ENCODE data around the gene IFI27L1. TPM values are rescaled to one million over a fixed set of nuclear protein-coding genes. Genes with fewer than 3 reads are reported as not detected.
A peak's percentile ranks its signal among the peaks of the same experiment; 100 is the strongest.

Gene IFI27L1
- total and polyA plus RNA-seq, 3 donors from 2014 or later = 174 to 219 (median 209) TPM

DNA sequence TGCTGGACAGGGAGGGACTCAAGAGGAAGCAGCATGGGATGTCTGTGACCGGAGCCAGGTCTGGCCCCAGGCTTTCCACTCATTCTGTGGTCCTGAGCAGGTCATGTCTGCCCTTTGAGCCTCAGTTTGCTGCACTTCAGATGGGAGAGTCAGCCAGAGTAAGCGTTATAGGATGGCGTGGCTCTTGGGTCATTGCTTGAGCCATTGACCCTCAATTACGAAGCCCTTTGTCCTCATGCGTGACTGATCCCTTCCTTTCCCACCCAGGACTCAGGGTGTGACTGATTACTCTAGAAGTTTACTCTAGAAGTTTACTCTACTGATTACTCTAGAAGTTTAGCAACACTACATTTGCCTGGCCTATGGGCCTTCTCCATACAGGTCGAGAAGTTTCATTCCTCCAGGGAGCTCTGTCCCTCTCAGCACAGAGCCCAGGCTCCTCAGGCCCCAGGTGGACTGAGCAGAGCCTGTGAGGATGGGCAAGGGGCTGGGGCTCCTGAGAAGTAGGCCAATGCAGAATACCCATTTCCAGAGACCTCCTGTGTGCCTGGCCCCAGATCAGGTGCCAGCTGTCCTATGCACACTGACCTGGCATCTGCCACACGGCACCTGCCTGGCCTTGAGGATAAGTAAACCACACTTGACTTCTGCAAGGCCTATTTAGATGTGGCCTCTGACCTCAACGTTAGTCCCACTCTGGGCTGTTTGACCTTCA lies 21.8 kb downstream of the IFI27L1 start:
- peaks cover 20% of the 10 kb centered on the region for H3K4me1 ChIP-seq
- intact Hi-C loops (cut with DNase I; ENCODE audit: low total_unique reads) = no loop called here
- H3K4me3 ChIP-seq = no peak overlapping the region
- H3K27ac ChIP-seq = no peak overlapping the region
- H3K9me3 ChIP-seq = no peaks in the 10 kb centered on the region
- 79 to 88% methylated on average over 8 of the region's 8 CpGs for WGBS, 2 donors
- H3K27me3 ChIP-seq = no peaks in the 10 kb centered on the region
- DNase-seq = no peak
- no peaks in the 10 kb centered on the region for H3K36me3 ChIP-seq (ENCODE audit: low read depth, missing control alignments)
- TF ChIP-seq, protein P1, sequence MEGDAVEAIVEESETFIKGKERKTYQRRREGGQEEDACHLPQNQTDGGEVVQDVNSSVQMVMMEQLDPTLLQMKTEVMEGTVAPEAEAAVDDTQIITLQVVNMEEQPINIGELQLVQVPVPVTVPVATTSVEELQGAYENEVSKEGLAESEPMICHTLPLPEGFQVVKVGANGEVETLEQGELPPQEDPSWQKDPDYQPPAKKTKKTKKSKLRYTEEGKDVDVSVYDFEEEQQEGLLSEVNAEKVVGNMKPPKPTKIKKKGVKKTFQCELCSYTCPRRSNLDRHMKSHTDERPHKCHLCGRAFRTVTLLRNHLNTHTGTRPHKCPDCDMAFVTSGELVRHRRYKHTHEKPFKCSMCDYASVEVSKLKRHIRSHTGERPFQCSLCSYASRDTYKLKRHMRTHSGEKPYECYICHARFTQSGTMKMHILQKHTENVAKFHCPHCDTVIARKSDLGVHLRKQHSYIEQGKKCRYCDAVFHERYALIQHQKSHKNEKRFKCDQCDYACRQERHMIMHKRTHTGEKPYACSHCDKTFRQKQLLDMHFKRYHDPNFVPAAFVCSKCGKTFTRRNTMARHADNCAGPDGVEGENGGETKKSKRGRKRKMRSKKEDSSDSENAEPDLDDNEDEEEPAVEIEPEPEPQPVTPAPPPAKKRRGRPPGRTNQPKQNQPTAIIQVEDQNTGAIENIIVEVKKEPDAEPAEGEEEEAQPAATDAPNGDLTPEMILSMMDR (IDR thresholded peaks at IDR 0.05) = no peak
- no peak for TF ChIP-seq POLR2A (IDR thresholded peaks at IDR 0.05)

DNA sequence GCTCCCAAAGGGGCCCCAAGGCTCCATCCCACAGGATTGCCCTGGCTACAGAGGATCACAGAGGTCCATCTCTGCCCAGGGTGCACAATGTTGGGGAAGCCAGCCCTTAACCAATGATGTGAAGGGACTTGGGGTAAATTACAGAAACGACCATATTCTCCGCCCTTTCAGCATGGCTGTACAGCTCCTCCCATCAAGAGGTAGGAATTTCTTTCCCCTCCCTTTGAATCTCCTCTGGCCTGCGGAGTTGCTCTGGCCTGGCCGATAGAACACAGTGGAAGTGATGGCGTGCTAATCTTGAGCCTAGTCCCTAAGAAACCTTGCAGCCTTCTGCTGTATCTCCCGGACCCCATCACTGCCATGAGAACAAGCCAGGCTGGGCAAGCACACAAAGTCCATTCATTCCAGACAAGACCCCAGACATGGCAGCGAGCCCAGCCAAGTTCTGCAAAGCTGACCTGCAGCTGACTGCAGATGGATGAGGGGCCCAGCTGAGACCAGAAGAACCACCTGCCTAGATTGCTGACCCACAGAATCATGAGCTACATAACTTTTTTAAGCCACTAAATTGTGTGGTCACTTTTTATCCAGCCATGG lies 22.5 kb downstream of the IFI27L1 start:
- no peak for TF ChIP-seq POLR2A (IDR thresholded peaks at IDR 0.05)
- TF ChIP-seq, protein P1 (IDR thresholded peaks at IDR 0.05) = no peak
- peaks cover 20% of the 10 kb centered on the region for H3K4me1 ChIP-seq
- H3K27ac ChIP-seq = no peak overlapping the region
- no peaks in the 10 kb centered on the region for H3K27me3 ChIP-seq
- intact Hi-C loops (cut with DNase I; ENCODE audit: low total_unique reads) = no loop called here
- peak; percentile 33 for DNase-seq
- no peaks in the 10 kb centered on the region for H3K36me3 ChIP-seq (ENCODE audit: low read depth, missing control alignments)
- 50 to 52% methylated on average over 6 to 7 of the region's 7 CpGs for WGBS, 2 donors
- H3K9me3 ChIP-seq = no peaks in the 10 kb centered on the region
- H3K4me3 ChIP-seq = no peak overlapping the region

DNA sequence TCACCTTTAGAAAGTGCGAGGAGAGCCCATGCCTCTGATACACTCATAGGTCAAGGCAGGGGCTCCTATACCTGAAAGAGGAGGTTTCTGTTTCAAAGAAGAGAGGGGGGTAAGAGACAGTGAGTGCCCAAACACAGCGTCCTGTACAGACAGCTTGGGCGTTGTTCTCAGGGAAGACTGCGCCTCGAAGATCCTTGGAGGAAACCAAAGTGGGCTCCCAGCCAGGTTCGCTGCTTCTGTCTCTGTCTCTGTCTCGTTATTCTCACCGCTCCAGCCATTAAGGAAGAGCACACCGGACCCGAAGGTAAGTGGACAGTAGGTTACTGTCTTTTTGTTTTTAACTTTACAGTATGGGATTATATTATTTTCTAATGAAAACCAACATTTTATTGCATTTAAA lies 23.6 kb downstream of the IFI27L1 start:
- Histone ChIP-seq H3K4me1 (peaks cover 29% of the 10 kb centered on the region), H3K4me3 (no peak overlapping the region), H3K9me3 (no peaks in the 10 kb centered on the region), H3K27me3 (no peaks in the 10 kb centered on the region), H3K27ac (peak overlapping the region in 1 of 2 donors; percentile 60), H3K36me3 (ENCODE audit: low read depth, missing control alignments) (no peaks in the 10 kb centered on the region)
- no peak for TF ChIP-seq POLR2A (IDR thresholded peaks at IDR 0.05)
- peak; percentile 86 for DNase-seq
- 36 to 61% methylated on average over 10 of the region's 10 CpGs for WGBS, 2 donors
- intact Hi-C loops (cut with DNase I; ENCODE audit: low total_unique reads) = no loop called here

DNA sequence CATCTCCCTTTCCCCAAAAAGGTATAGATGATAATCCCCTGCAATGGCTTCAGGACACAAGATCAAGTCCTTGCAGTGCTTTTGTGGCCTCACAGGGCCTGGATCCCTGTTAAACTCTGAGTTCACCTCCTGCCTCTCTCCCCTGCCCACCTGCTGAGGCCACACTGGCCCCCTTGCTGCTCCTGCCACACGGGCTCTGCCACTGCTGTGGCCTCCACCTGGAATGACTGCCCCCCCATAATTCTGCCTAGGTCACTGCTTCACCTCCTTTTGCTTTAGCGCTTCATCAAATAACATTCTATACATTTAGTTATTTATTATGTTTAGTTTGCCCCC lies 28.8 kb downstream of the IFI27L1 start:
- 83 to 100% methylated on average over 2 of the region's 2 CpGs for WGBS, 2 donors
- no peaks in the 10 kb centered on the region for H3K27me3 ChIP-seq
- DNase-seq = no peak
- H3K4me1 ChIP-seq = peaks cover 37% of the 10 kb centered on the region
- TF ChIP-seq POLR2A (IDR thresholded peaks at IDR 0.05) = no peak
- TF ChIP-seq, protein P1 (IDR thresholded peaks at IDR 0.05) = no peak
- H3K9me3 ChIP-seq = no peaks in the 10 kb centered on the region
- no peaks in the 10 kb centered on the region for H3K36me3 ChIP-seq (ENCODE audit: low read depth, missing control alignments)
- peak overlapping the region; percentile 86 to 91 for H3K27ac ChIP-seq
- H3K4me3 ChIP-seq = no peak overlapping the region
- intact Hi-C loops (cut with DNase I; ENCODE audit: low total_unique reads) = no loop called here

DNA sequence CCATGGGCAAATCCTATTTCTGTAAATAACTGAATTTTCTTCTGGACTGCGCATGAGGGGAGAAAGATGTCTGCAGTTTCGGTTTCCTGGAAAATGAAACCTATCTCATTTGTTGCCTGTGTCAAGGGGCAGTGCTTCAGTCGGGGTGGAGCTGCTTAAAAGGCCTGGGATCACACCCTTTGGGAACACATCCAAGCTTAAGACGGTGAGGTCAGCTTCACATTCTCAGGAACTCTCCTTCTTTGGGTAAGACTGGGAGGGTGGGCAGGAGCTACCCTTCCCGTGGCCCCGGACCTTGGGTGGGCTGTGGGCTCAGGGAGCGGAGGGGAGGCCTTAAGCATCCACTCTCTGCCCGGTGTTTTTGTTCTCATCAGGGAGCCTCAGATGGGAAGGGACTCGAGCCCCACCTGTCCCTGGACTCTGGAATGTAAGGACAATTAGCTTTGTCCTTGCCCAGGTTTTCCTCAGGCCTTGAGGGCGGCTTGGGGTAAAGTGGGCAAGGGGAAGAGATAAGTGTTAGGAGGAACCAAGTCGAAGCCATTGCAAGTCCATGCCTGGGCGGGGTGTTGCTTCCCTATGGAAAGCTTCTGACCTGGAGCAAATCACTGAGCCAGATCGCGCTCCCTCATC lies 29.6 kb downstream of the IFI27L1 start, which contains the start of gene IFI27:
IFI27 (plus strand) TSS at position 185 of the 630 bp plus-strand sequence.
- Histone ChIP-seq H3K27me3 (no peaks in the 10 kb centered on the region), H3K36me3 (ENCODE audit: low read depth, missing control alignments) (no peaks in the 10 kb centered on the region), H3K4me1 (peaks cover 43% of the 10 kb centered on the region), H3K4me3 (peak within 1 kb of the TSS; percentile 22 to 57), H3K27ac (peak within 1 kb of the TSS; percentile 86 to 91), H3K9me3 (no peaks in the 10 kb centered on the region)
- peak; percentile 87 for DNase-seq
- 59 to 77% methylated on average over 14 of the region's 14 CpGs for WGBS, 2 donors
- TF ChIP-seq, protein P1 (IDR thresholded peaks at IDR 0.05) = no peak
- no peak for TF ChIP-seq POLR2A (IDR thresholded peaks at IDR 0.05)
- intact Hi-C loops (cut with DNase I; ENCODE audit: low total_unique reads) = no loop called here
